HCT116 (cell line): ENCODE measurements around the gene KICS2. TPM values are rescaled to one million over a fixed set of nuclear protein-coding genes. Genes with fewer than 3 reads are reported as not detected.

ENCODE experiments used
- ATAC-seq: fragments of 200-7000 bp; cut with Tn5 transposase; 2 replicates; pipeline ENCODE4 v1.9.1; 2020; ENCODE audit warnings: mild to moderate bottlenecking, moderate library complexity
- BruUV-seq: library from RNA; stranded (reverse); fragments of 400-500 nt; replicated peaks from 2 replicates; lab custom pipeline; 2021; lab: Mats Ljungman, UMichigan
- CTCF ChIA-PET: fragments of 300-600 bp; sonication (Branson Sonifier 250); formaldehyde crosslinking; loops from one replicate; lab custom pipeline; 2021; ENCODE audit warnings: antibody characterized with exemption; lab: Charles Lee
- POLR2A ChIA-PET: fragments of 300-600, 350-600 bp; sonication (Branson Sonifier 250); formaldehyde crosslinking; loops from one replicate; lab custom pipeline; 2021; ENCODE audit warnings: antibody characterized with exemption; lab: Charles Lee
- RAD21 ChIA-PET, 2 experiments: fragments of 300-600 bp; sonication (Branson Sonifier 250); formaldehyde crosslinking; loops; one replicate each; lab custom pipeline; 2023; ENCODE audit warnings: low total read pairs in 2 of 2; ENCODE audit not compliant: uncharacterized antibody in 2 of 2, unreplicated experiment in 2 of 2, low non-redundant PET in 1 of 2; lab: Charles Lee
- DNase-seq: peaks from one replicate; pipeline ENCODE4 v3.0.0-alpha.2; 2010; ENCODE audit warnings: low read depth, low spot score
- H2AFZ ChIP-seq: fragments of 200-600 bp; shearing (Covaris generic), sonication (generic); 2 replicates; pipeline ENCODE4 v1.6.1; 2017; ENCODE audit warnings: low read depth, mixed run types, mixed read lengths, antibody characterized with exemption, low read length; ENCODE audit not compliant: poor library complexity, severe bottlenecking
- H3K27ac ChIP-seq: 2 replicates; pipeline ENCODE4 v1.5.1; 2012; ENCODE audit warnings: low read depth, low read length
- H3K27me3 ChIP-seq: fragments of 200-600 bp; sonication (generic); 2 replicates; pipeline ENCODE4 v1.6.1; 2016; ENCODE audit warnings: mixed run types, low read length, mixed read lengths; ENCODE audit not compliant: insufficient read depth
- H3K36me3 ChIP-seq, 2 experiments: fragments of 200-500 bp in 1 of 2; fragments of 200-600 bp in 1 of 2; sonication (Bioruptor generic) in 1 of 2; sonication (generic) in 1 of 2; 2 replicates each; pipeline versions ENCODE4 v1.5.1 to v1.6.1; 2014 to 2016; ENCODE audit warnings: low read length in 2 of 2, inconsistent platforms in 1 of 2, mixed read lengths in 1 of 2, mixed run types in 1 of 2; ENCODE audit not compliant: insufficient read depth in 2 of 2, control insufficient read depth in 1 of 2
- H3K4me1 ChIP-seq, 2 experiments: fragments of 200-600 bp in 1 of 2; sonication (generic) in 1 of 2; 2 replicates each; pipeline versions ENCODE4 v1.5.1 to v1.6.1; 2012 to 2017; ENCODE audit warnings: low read length in 2 of 2, inconsistent platforms in 1 of 2, mild to moderate bottlenecking in 1 of 2, mixed read lengths in 1 of 2, mixed run types in 1 of 2, moderate library complexity in 1 of 2; ENCODE audit not compliant: insufficient read depth in 2 of 2, control insufficient read depth in 1 of 2
- H3K4me2 ChIP-seq: fragments of 200-600 bp; sonication (generic); 2 replicates; pipeline ENCODE4 v1.6.1; 2017; ENCODE audit warnings: mixed run types, low read length, mixed read lengths
- H3K4me3 ChIP-seq, 2 experiments: fragments of 200-600 bp in 1 of 2; sonication (generic) in 1 of 2; replicated peaks in 1 of 2; 2 replicates each; pipeline ENCODE4 v1.5.1; 2011 to 2016; ENCODE audit warnings: low read length in 2 of 2, control low read depth in 1 of 2, low read depth in 1 of 2, mild to moderate bottlenecking in 1 of 2, mixed read lengths in 1 of 2, mixed run types in 1 of 2
- H3K79me2 ChIP-seq: fragments of 200-600 bp; sonication (generic); 2 replicates; pipeline ENCODE4 v1.6.1; 2017; ENCODE audit warnings: mild to moderate bottlenecking, mixed run types, low read length, moderate library complexity, mixed read lengths; ENCODE audit not compliant: insufficient read depth
- H3K9ac ChIP-seq: fragments of 200-600 bp; sonication (generic); 2 replicates; pipeline ENCODE4 v1.6.1; 2016; ENCODE audit warnings: low read length, mixed read lengths
- H3K9me2 ChIP-seq: fragments of 200-600 bp; sonication (generic), shearing (Covaris generic); 2 replicates; pipeline ENCODE4 v1.6.1; 2017; ENCODE audit warnings: mixed run types, mild to moderate bottlenecking, moderate library complexity; ENCODE audit not compliant: insufficient read depth
- H3K9me3 ChIP-seq, 2 experiments: fragments of 200-500 bp in 1 of 2; fragments of 200-600 bp in 1 of 2; sonication (Bioruptor generic) in 1 of 2; sonication (generic) in 1 of 2; 2 replicates each; pipeline ENCODE4 v1.6.1; 2014 to 2017; ENCODE audit warnings: low read length in 2 of 2, mixed read lengths in 2 of 2, inconsistent platforms in 1 of 2, low read depth in 1 of 2, mild to moderate bottlenecking in 1 of 2, mixed run types in 1 of 2, moderate library complexity in 1 of 2; ENCODE audit not compliant: control insufficient read depth in 1 of 2, insufficient read depth in 1 of 2
- H4K20me1 ChIP-seq: fragments of 200-600 bp; sonication (generic), shearing (Covaris generic); 2 replicates; pipeline ENCODE4 v1.6.1; 2017; ENCODE audit warnings: mixed run types, mild to moderate bottlenecking, moderate library complexity; ENCODE audit not compliant: insufficient read depth
- CBX3 ChIP-seq: IDR thresholded peaks from 2 replicates; pipeline ENCODE4 v1.6.1; 2012; ENCODE audit warnings: low read depth
- CTCF ChIP-seq, 3 experiments: fragments of 200-600 bp in 1 of 3; sonication (generic) in 1 of 3; IDR thresholded peaks in 2 of 3; conservative IDR thresholded peaks in 1 of 3; 2 replicates each; pipeline ENCODE4 v1.5.1; 2012 to 2017; ENCODE audit warnings: low read depth in 2 of 3, low read length in 2 of 3, antibody characterized with exemption in 1 of 3, borderline replicate concordance in 1 of 3, control low read depth in 1 of 3, mild to moderate bottlenecking in 1 of 3, mixed read lengths in 1 of 3, mixed run types in 1 of 3, moderate library complexity in 1 of 3; ENCODE audit not compliant: insufficient read depth in 1 of 3
- EGR1 ChIP-seq: IDR thresholded peaks from 2 replicates; pipeline ENCODE4 v1.6.1; 2012; ENCODE audit warnings: low read depth
- ELF1 ChIP-seq: IDR thresholded peaks from 2 replicates; pipeline ENCODE4 v1.6.1; 2012; ENCODE audit warnings: low read depth, borderline replicate concordance
- EZH2 ChIP-seq: fragments of 200-600 bp; sonication (generic); IDR thresholded peaks from 2 replicates; pipeline ENCODE4 v1.6.1; 2017; ENCODE audit warnings: antibody characterized with exemption, mixed run types
- EZH2phosphoT487 ChIP-seq: fragments of 200-600 bp; IDR thresholded peaks from 2 replicates; pipeline ENCODE4 v1.6.1; 2018; ENCODE audit warnings: antibody characterized with exemption, borderline replicate concordance
- MAX ChIP-seq: IDR thresholded peaks from 2 replicates; pipeline ENCODE4 v1.6.1; 2012
- POLR2A ChIP-seq: IDR thresholded peaks from 2 replicates; pipeline ENCODE4 v1.7.0; 2011; ENCODE audit warnings: borderline replicate concordance; ENCODE audit not compliant: insufficient read depth, insufficient read length; ENCODE audit errors: extremely low read depth
- POLR2AphosphoS5 ChIP-seq: IDR thresholded peaks from 2 replicates; pipeline ENCODE4 v1.6.1; 2011; ENCODE audit warnings: mild to moderate bottlenecking, low read depth, low read length, moderate library complexity
- RAD21 ChIP-seq: IDR thresholded peaks from 2 replicates; pipeline ENCODE4 v1.6.1; 2012; ENCODE audit warnings: low read depth, mild to moderate bottlenecking
- SIN3A ChIP-seq: IDR thresholded peaks from 2 replicates; pipeline ENCODE4 v1.6.1; 2012; ENCODE audit warnings: low read depth
- ZBTB33 ChIP-seq: IDR thresholded peaks from 2 replicates; pipeline ENCODE4 v1.6.1; 2011; ENCODE audit warnings: mild to moderate bottlenecking, low read length, moderate library complexity; ENCODE audit not compliant: insufficient replicate concordance; ENCODE audit errors: extremely low read depth
- intact Hi-C: fragments of 100-400 bp; cut with micrococcal nuclease; formaldehyde crosslinking; loops from 2 replicates; pipeline ENCODE4 v1.10.0; 2022
- total RNA-seq: library from RNA; stranded (reverse); gene quantifications from one replicate; pipeline ENCODE4 v1.2.1, GENCODE V29; 2021; ENCODE audit not compliant: unreplicated experiment

The KICS2 gene
- total RNA-seq, 1 experiment from 2014 or later, result 18.1 TPM

- Histone ChIP-seq H3K4me1 (no peaks in the 10 kb centered on the region), H3K27ac (no peak overlapping the region), H4K20me1 (no peaks in the 10 kb centered on the region), H2AFZ (no peak overlapping the region), H3K9me2 (no peaks in the 10 kb centered on the region), H3K4me3 (no peak overlapping the region), H3K27me3 (no peaks in the 10 kb centered on the region), H3K36me3 (no peaks in the 10 kb centered on the region; a peak in 1 of 4 replicates), H3K79me2 (no peaks in the 10 kb centered on the region), H3K9ac (no peak overlapping the region), H3K9me3 (no peaks in the 10 kb centered on the region), H3K4me2 (no peak overlapping the region)
- BruUV-seq, result no TSS peak
- no peak for TF ChIP-seq EGR1
- TF ChIP-seq ZBTB33, result no peak
- no peak for TF ChIP-seq CBX3
- intact Hi-C loops, result no loop called here
- RAD21 ChIA-PET, result no interaction called here
- POLR2A ChIA-PET, result no interaction called here
- DNase-seq (no peak), ATAC-seq (no peak)
- CTCF ChIA-PET, result no interaction called here
Measured at GRCh38 chr12:64193931-64194330, 28.2 kb downstream of the KICS2 start.

- intact Hi-C loops, result no loop called here
- no peaks in the 10 kb centered on the region for H3K79me2 ChIP-seq
- H3K4me2 ChIP-seq, result no peak overlapping the region
- H3K4me1 ChIP-seq, result peaks cover 0 to 3% of the 10 kb centered on the region in 2 experiments; a peak in 1 of 4 replicates
- ChIA-PET CTCF (no interaction called here), POLR2A (no interaction called here), RAD21 (no interaction called here)
- no peaks in the 10 kb centered on the region for H3K9me2 ChIP-seq
- H3K36me3 ChIP-seq, result no peaks in the 10 kb centered on the region; a peak in 1 of 4 replicates
- H4K20me1 ChIP-seq, result no peaks in the 10 kb centered on the region
- ATAC-seq, result no peak
- no peak overlapping the region for H3K27ac ChIP-seq
- no TSS peak for BruUV-seq
- DNase-seq, result no peak
- H3K4me3 ChIP-seq, result no peak overlapping the region
- no peaks in the 10 kb centered on the region for H3K27me3 ChIP-seq
- no peak overlapping the region for H2AFZ ChIP-seq
- no peaks in the 10 kb centered on the region for H3K9me3 ChIP-seq
- H3K9ac ChIP-seq, result no peak overlapping the region
- TF ChIP-seq RAD21 (no peak), MAX (no peak), CBX3 (no peak), CTCF (IDR thresholded peaks at IDR 0.05 in 2 of 3, conservative IDR thresholded peaks at IDR 0.05 in 1 of 3; ENCODE audit: borderline replicate concordance in 1 of 3, insufficient read depth in 1 of 3, low read depth in 2 of 3, low read length in 2 of 3) (no peak), EZH2phosphoT487 (no peak), POLR2A (no peak), POLR2AphosphoS5 (no peak), SIN3A (no peak), EZH2 (no peak), ZBTB33 (no peak), ELF1 (no peak)
Measured at GRCh38 chr12:64192644-64193444, 29.3 kb downstream of the KICS2 start.
